ENCODE results near the gene TUBB2B. TPM values are rescaled to one million over a fixed set of nuclear protein-coding genes. Genes with fewer than 3 reads are reported as not detected.

TUBB2B gene
- total RNA-seq, 1 experiment from 2014 or later, result 0.86 TPM

GRCh38 chr6:3228046-3228671 is 706 bp upstream of the TUBB2B start:
- H3K4me3 ChIP-seq (replicated peaks in 1 of 2; ENCODE audit: low read depth in 1 of 2, low read length in 2 of 2), result no peak overlapping the region
- no peak overlapping the region for H2AFZ ChIP-seq (ENCODE audit: low read depth, low read length, poor library complexity, severe bottlenecking)
- intact Hi-C loops (cut with micrococcal nuclease), result no loop called here
- H3K27me3 ChIP-seq (ENCODE audit: insufficient read depth, low read length), result 0 out of 2 replicates have a peak, but pooled peaks cover 6% of the 10 kb centered on the region
- no peaks in the 10 kb centered on the region for H3K36me3 ChIP-seq (ENCODE audit: control insufficient read depth in 1 of 2, insufficient read depth in 2 of 2, low read length in 2 of 2)
- TF ChIP-seq MAX (IDR thresholded peaks at IDR 0.05), result no peak
- no peak for TF ChIP-seq ELF1 (IDR thresholded peaks at IDR 0.05; ENCODE audit: borderline replicate concordance, low read depth)
- TF ChIP-seq SP1 (IDR thresholded peaks at IDR 0.05; ENCODE audit: low read depth), result no peak
- TF ChIP-seq CTCF (IDR thresholded peaks at IDR 0.05 in 2 of 3, conservative IDR thresholded peaks at IDR 0.05 in 1 of 3; ENCODE audit: borderline replicate concordance in 1 of 3, insufficient read depth in 1 of 3, low read depth in 2 of 3, low read length in 2 of 3), result no peak
- no peak for TF ChIP-seq REST (IDR thresholded peaks at IDR 0.05; ENCODE audit: low read depth)
- TF ChIP-seq ZBTB33 (IDR thresholded peaks at IDR 0.05; ENCODE audit: extremely low read depth, insufficient replicate concordance, low read length), result no peak
- TF ChIP-seq SRF (IDR thresholded peaks at IDR 0.05; ENCODE audit: low read depth), result no peak
- no peak for TF ChIP-seq ZNF274 (IDR thresholded peaks at IDR 0.05; ENCODE audit: low read depth, low read length)
- no peak for TF ChIP-seq RAD21 (IDR thresholded peaks at IDR 0.05; ENCODE audit: low read depth)
- no peak for TF ChIP-seq SIN3A (IDR thresholded peaks at IDR 0.05; ENCODE audit: low read depth)
- TF ChIP-seq POLR2AphosphoS5 (IDR thresholded peaks at IDR 0.05; ENCODE audit: low read depth, low read length), result no peak
- ChIA-PET CTCF (no interaction called here), RAD21 (ENCODE audit: low non-redundant PET in 1 of 2, low total read pairs in 2 of 2, uncharacterized antibody in 2 of 2, unreplicated experiment in 2 of 2) (no interaction called here), POLR2A (no interaction called here)
- H3K9me2 ChIP-seq (ENCODE audit: insufficient read depth), result no peaks in the 10 kb centered on the region
- H3K4me2 ChIP-seq (ENCODE audit: low read length), result no peak overlapping the region
- no TSS peak for BruUV-seq (replicated peaks)
- no peaks in the 10 kb centered on the region for H3K9me3 ChIP-seq (ENCODE audit: control insufficient read depth in 1 of 2, insufficient read depth in 1 of 2, low read depth in 1 of 2, low read length in 2 of 2)
- DNase-seq (ENCODE audit: low read depth, low spot score), result no peak
- no peaks in the 10 kb centered on the region for H3K79me2 ChIP-seq (ENCODE audit: insufficient read depth, low read length)
- no peak overlapping the region for H3K27ac ChIP-seq (ENCODE audit: low read depth, low read length)
- ATAC-seq, result no peak
- H3K9ac ChIP-seq (ENCODE audit: low read length), result no peak overlapping the region
- H4K20me1 ChIP-seq (ENCODE audit: insufficient read depth), result no peaks in the 10 kb centered on the region
- H3K4me1 ChIP-seq (ENCODE audit: control insufficient read depth in 1 of 2, insufficient read depth in 2 of 2, low read length in 2 of 2), result no peaks in the 10 kb centered on the region

Data from HCT116 (cell line).